Activated CD8-positive, alpha-beta T cell treated with anti-CD3 and anti-CD28 coated beads, Interleukin-2, amount 10 ng/mL, durations not matched to agents 7 days and 5 days (primary cell): ENCODE measurements around the gene HIRA. TPM values are rescaled to one million over a fixed set of nuclear protein-coding genes. Genes with fewer than 3 reads are reported as not detected.

Experiments
- ATAC-seq: fragments of 150-1000 bp; cut with Tn5 transposase; one replicate; pipeline ENCODE4 v1.10.0; 2021; ENCODE audit warnings: moderate library complexity
- CTCF ChIA-PET: fragments of 350-600 bp; sonication (Branson Sonifier 250); formaldehyde crosslinking; loops from one replicate; lab custom pipeline; 2021; ENCODE audit warnings: antibody characterized with exemption; lab: Charles Lee
- POLR2A ChIA-PET: fragments of 350-600 bp; sonication (Branson Sonifier 250); formaldehyde crosslinking; loops from one replicate; lab custom pipeline; 2021; ENCODE audit warnings: antibody characterized with exemption; lab: Charles Lee
- DNase-seq: peaks from one replicate; pipeline ENCODE4 v3.0.0-alpha.2; 2020
- H3K27ac Mint-ChIP-seq: one replicate; pipeline ENCODE4 v1.8.0; 2021; ENCODE audit warnings: mild to moderate bottlenecking, mixed read lengths
- H3K27me3 Mint-ChIP-seq: one replicate; pipeline ENCODE4 v1.8.0; 2021; ENCODE audit warnings: low read depth, mixed read lengths
- H3K36me3 Mint-ChIP-seq: one replicate; pipeline ENCODE4 v1.8.0; 2021; ENCODE audit warnings: low read depth, mixed read lengths
- H3K4me1 Mint-ChIP-seq: one replicate; pipeline ENCODE4 v1.8.0; 2021; ENCODE audit warnings: low read depth, mixed read lengths
- H3K4me3 Mint-ChIP-seq: one replicate; pipeline ENCODE4 v1.8.0; 2021; ENCODE audit warnings: mild to moderate bottlenecking, mixed read lengths
- H3K9me3 Mint-ChIP-seq: one replicate; pipeline ENCODE4 v1.8.0; 2022; ENCODE audit warnings: mixed read lengths; ENCODE audit not compliant: insufficient read depth
- total RNA-seq, 2 experiments: library from RNA; stranded (reverse); gene quantifications; one replicate each; pipeline ENCODE4 v1.2.3, GENCODE V29; 2021

The HIRA gene
- total RNA-seq, 2 experiments from 2014 or later: 47.0 to 48.1 TPM

- peak overlapping the region; percentile 89 for H3K27ac Mint-ChIP-seq
- H3K4me3 Mint-ChIP-seq: peak overlapping the region; percentile 32
- CTCF ChIA-PET: interaction anchor here (1.1 to 1.7 kb wide), 4 partner anchors 11 to 210 kb away, joined by 3 to 4 read pairs (median 4); partner anchors contain the start of genes HIRA and MRPL40
- H3K36me3 Mint-ChIP-seq: peaks cover 24% of the 10 kb centered on the region
- peak; percentile 93 for ATAC-seq
- DNase-seq: peak; percentile 64
- H3K9me3 Mint-ChIP-seq: no peaks in the 10 kb centered on the region
- H3K27me3 Mint-ChIP-seq: no peaks in the 10 kb centered on the region
- H3K4me1 Mint-ChIP-seq: peaks cover 59% of the 10 kb centered on the region
- POLR2A ChIA-PET: interaction anchor here (1.0 to 4.6 kb wide), 3 partner anchors 11 to 60 kb away, joined by 5 to 49 read pairs (median 5); partner anchors contain the start of genes C22orf39, CDC45, HIRA and MRPL40
These were observed 11.9 kb downstream of the HIRA start for GRCh38 chr22:19419464-19420178.

- Mint-ChIP-seq H3K36me3 (peaks cover 21% of the 10 kb centered on the region), H3K9me3 (no peaks in the 10 kb centered on the region), H3K4me1 (peaks cover 57% of the 10 kb centered on the region), H3K27ac (peak overlapping the region; percentile 89), H3K4me3 (no peak overlapping the region), H3K27me3 (no peaks in the 10 kb centered on the region)
- DNase-seq: no peak
- CTCF ChIA-PET: no interaction called here
- POLR2A ChIA-PET: interaction anchor here (1.0 to 4.6 kb wide), 3 partner anchors 12 to 60 kb away, joined by 5 to 49 read pairs (median 5); partner anchors contain the start of genes C22orf39, CDC45, HIRA and MRPL40
- ATAC-seq: peak; percentile 34
These were observed 12.5 kb downstream of the HIRA start for GRCh38 chr22:19419086-19419463.

- Mint-ChIP-seq H3K4me1 (peaks cover 5% of the 10 kb centered on the region), H3K27me3 (no peaks in the 10 kb centered on the region), H3K36me3 (peaks cover 34% of the 10 kb centered on the region), H3K4me3 (no peak overlapping the region), H3K9me3 (no peaks in the 10 kb centered on the region), H3K27ac (peak overlapping the region; percentile 22)
- ATAC-seq (no peak), DNase-seq (no peak)
- CTCF ChIA-PET: no interaction called here
- POLR2A ChIA-PET: interaction anchor here (1.6 kb wide), 1 partner anchor 20 kb away, joined by 4 read pairs; the partner anchor contains the start of gene MRPL40
These were observed 18.6 kb downstream of the HIRA start for GRCh38 chr22:19412923-19413322.

GRCh38 chr22:19412478-19412877, 19.1 kb downstream of the HIRA start:
- ATAC-seq: no peak
- POLR2A ChIA-PET: interaction anchor here (1.6 kb wide), 1 partner anchor 20 kb away, joined by 4 read pairs; the partner anchor contains the start of gene MRPL40
- H3K4me1 Mint-ChIP-seq: peaks cover 2% of the 10 kb centered on the region
- no peaks in the 10 kb centered on the region for H3K27me3 Mint-ChIP-seq
- DNase-seq: no peak
- peaks cover 35% of the 10 kb centered on the region for H3K36me3 Mint-ChIP-seq
- H3K27ac Mint-ChIP-seq: peak overlapping the region; percentile 22
- H3K4me3 Mint-ChIP-seq: no peak overlapping the region
- CTCF ChIA-PET: no interaction called here
- no peaks in the 10 kb centered on the region for H3K9me3 Mint-ChIP-seq

GRCh38 chr22:19411690-19412045, 19.9 kb downstream of the HIRA start:
- no peak for DNase-seq
- CTCF ChIA-PET: no interaction called here
- Mint-ChIP-seq H3K9me3 (no peaks in the 10 kb centered on the region), H3K27me3 (no peaks in the 10 kb centered on the region), H3K36me3 (peaks cover 40% of the 10 kb centered on the region), H3K27ac (peak overlapping the region; percentile 18), H3K4me3 (no peak overlapping the region), H3K4me1 (peaks cover 2% of the 10 kb centered on the region)
- ATAC-seq: no peak
- POLR2A ChIA-PET: no interaction called here

GRCh38 chr22:19410941-19411689, 20.4 kb downstream of the HIRA start:
- H3K4me1 Mint-ChIP-seq: peaks cover 2% of the 10 kb centered on the region
- H3K27me3 Mint-ChIP-seq: no peaks in the 10 kb centered on the region
- no peaks in the 10 kb centered on the region for H3K9me3 Mint-ChIP-seq
- DNase-seq: no peak
- H3K4me3 Mint-ChIP-seq: no peak overlapping the region
- ChIA-PET POLR2A (no interaction called here), CTCF (no interaction called here)
- H3K36me3 Mint-ChIP-seq: peaks cover 42% of the 10 kb centered on the region
- no peak for ATAC-seq
- H3K27ac Mint-ChIP-seq: peak overlapping the region; percentile 18

- no peaks in the 10 kb centered on the region for H3K27me3 Mint-ChIP-seq
- no peak for ATAC-seq
- H3K4me1 Mint-ChIP-seq: no peaks in the 10 kb centered on the region
- ChIA-PET POLR2A (no interaction called here), CTCF (no interaction called here)
- peaks cover 46% of the 10 kb centered on the region for H3K36me3 Mint-ChIP-seq
- H3K9me3 Mint-ChIP-seq: no peaks in the 10 kb centered on the region
- no peak for DNase-seq
- no peak overlapping the region for H3K4me3 Mint-ChIP-seq
- no peak overlapping the region for H3K27ac Mint-ChIP-seq
These were observed 23.6 kb downstream of the HIRA start for GRCh38 chr22:19407649-19408606.

GRCh38 chr22:19406846-19407245, 24.7 kb downstream of the HIRA start:
- no peaks in the 10 kb centered on the region for H3K9me3 Mint-ChIP-seq
- no peak for DNase-seq
- H3K4me1 Mint-ChIP-seq: no peaks in the 10 kb centered on the region
- ATAC-seq: no peak
- H3K4me3 Mint-ChIP-seq: no peak overlapping the region
- no peak overlapping the region for H3K27ac Mint-ChIP-seq
- peaks cover 47% of the 10 kb centered on the region for H3K36me3 Mint-ChIP-seq
- CTCF ChIA-PET: interaction anchor here (1.2 kb wide), 1 partner anchor 71 kb away, joined by 4 read pairs; no protein-coding TSS in a partner anchor
- H3K27me3 Mint-ChIP-seq: no peaks in the 10 kb centered on the region
- POLR2A ChIA-PET: interaction anchor here (0.6 kb wide), 1 partner anchor 40 kb away, joined by 3 read pairs; no protein-coding TSS in a partner anchor

GRCh38 chr22:19406281-19406811, 25.2 kb downstream of the HIRA start:
- Mint-ChIP-seq H3K4me1 (no peaks in the 10 kb centered on the region), H3K9me3 (no peaks in the 10 kb centered on the region), H3K27ac (no peak overlapping the region), H3K4me3 (no peak overlapping the region), H3K36me3 (peaks cover 52% of the 10 kb centered on the region), H3K27me3 (no peaks in the 10 kb centered on the region)
- ChIA-PET POLR2A (interaction anchor here (0.6 kb wide), 1 partner anchor 41 kb away, joined by 3 read pairs; no protein-coding TSS in a partner anchor), CTCF (interaction anchor here (1.2 kb wide), 1 partner anchor 72 kb away, joined by 4 read pairs; no protein-coding TSS in a partner anchor)
- DNase-seq: no peak
- ATAC-seq: peak; percentile 36

- Mint-ChIP-seq H3K9me3 (no peaks in the 10 kb centered on the region), H3K4me1 (no peaks in the 10 kb centered on the region), H3K27me3 (no peaks in the 10 kb centered on the region), H3K27ac (no peak overlapping the region), H3K36me3 (peaks cover 58% of the 10 kb centered on the region), H3K4me3 (no peak overlapping the region)
- ChIA-PET CTCF (no interaction called here), POLR2A (no interaction called here)
- DNase-seq (no peak), ATAC-seq (no peak)
These were observed 25.9 kb downstream of the HIRA start for GRCh38 chr22:19405652-19406051.

- H3K4me1 Mint-ChIP-seq: no peaks in the 10 kb centered on the region
- H3K9me3 Mint-ChIP-seq: no peaks in the 10 kb centered on the region
- DNase-seq: no peak
- POLR2A ChIA-PET: no interaction called here
- no peak overlapping the region for H3K27ac Mint-ChIP-seq
- no peaks in the 10 kb centered on the region for H3K27me3 Mint-ChIP-seq
- ATAC-seq: no peak
- CTCF ChIA-PET: no interaction called here
- H3K36me3 Mint-ChIP-seq: peaks cover 56% of the 10 kb centered on the region
- H3K4me3 Mint-ChIP-seq: no peak overlapping the region
These were observed 26.4 kb downstream of the HIRA start for GRCh38 chr22:19405133-19405532.
